COLO829 (cell line): ENCODE measurements around the gene OR2H2.
A peak's percentile ranks its signal among the peaks of the same experiment; 100 is the strongest.

Source experiments
- DNase-seq: peaks from one replicate; pipeline ENCODE4 v3.0.0; 2012; ENCODE audit warnings: low spot score

The OR2H2 gene

DNA sequence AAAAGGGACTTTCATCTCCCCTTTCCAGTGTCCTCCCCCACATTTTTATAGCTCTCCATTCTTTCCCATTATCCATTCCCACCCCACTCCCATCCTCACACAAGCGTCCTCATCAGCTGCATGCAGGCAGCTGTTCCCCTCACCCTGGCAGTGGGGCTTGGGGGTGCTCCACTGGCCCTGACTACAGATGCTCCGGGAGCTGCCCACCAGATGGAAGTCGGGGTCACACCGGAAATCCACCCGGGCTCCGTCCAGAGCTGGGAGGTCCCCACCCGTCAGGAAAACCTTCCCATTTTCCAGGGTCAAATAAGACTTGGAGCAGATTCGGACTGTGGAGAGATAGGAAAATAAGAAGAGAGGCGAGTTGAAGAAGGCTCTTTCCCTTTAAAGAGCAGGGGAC is 45.4 kb downstream of the OR2H2 start:
- no peak for DNase-seq

- no peak for DNase-seq
Measured at GRCh38 chr6:29631209-29631810, 46.4 kb downstream of the OR2H2 start.

- DNase-seq = no peak
Measured at GRCh38 chr6:29631860-29632731, 47.2 kb downstream of the OR2H2 start.

DNA sequence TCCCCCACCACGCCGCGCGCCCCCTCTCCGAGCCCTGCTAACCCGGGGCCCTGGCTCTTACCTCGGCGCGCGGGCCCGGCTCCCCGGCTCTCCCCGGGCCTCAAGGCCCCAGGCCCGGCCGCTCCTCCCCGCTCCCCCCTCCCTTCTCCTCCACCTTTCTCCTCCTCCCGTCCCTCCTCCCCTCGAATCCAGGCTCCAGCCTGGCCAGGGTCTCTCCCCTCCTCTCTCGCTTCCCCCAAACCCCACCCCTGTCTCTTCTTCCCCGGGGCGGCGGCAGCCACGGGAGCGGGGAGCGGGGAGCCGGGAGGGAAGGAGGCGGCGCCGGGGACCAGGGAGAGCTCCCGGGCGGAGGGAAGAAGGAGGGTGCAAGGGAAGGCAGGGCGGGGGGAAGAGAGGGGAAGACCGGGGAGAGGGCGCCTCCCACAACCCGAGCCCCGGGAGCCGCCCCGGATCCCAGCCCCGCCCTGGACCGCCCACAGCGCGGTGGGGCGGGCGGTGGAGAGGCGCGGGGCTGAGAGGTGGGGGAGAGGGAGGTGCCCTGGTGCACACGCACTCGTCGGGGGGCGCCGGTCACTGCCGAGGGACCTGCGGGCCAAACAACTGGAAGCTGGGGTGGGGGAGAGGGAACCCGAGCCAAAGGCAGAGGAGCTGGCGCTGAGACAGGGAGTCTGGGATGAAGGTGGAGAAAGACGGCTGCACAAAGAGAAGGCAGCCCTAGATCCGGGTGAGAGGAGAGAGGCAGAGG is 48.0 kb downstream of the OR2H2 start, which contains the start of gene GABBR1:
Gene GABBR1 (minus strand): TSS at position 395 of the 745 bp plus-strand sequence. CDS start 798 bp downstream, outside the sequence.
- DNase-seq = peak; percentile 98

GRCh38 chr6:29633534-29633905 is 48.6 kb downstream of the OR2H2 start:
- no peak for DNase-seq

DNA sequence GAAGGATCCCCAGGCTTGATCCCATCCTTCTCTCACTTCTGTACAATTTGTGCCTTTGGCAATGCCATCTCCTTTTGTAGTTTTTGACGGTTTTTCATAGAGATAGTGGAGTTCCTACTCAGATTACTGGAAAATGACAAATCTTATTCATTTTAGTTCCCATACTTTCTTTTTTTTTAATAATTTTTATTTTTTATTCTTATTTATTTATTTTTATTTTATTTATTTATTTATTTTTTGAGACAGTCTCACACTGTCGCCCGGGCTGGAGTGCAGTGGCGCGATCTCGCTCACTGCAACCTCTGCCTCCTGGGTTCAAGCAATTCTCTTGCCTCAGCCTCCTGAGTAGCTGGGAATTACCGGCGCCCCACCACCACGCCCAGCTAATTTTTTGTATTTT is 52.3 kb downstream of the OR2H2 start:
- no peak for DNase-seq
